ENCODE data around the gene PITRM1.

PITRM1 gene

DNA sequence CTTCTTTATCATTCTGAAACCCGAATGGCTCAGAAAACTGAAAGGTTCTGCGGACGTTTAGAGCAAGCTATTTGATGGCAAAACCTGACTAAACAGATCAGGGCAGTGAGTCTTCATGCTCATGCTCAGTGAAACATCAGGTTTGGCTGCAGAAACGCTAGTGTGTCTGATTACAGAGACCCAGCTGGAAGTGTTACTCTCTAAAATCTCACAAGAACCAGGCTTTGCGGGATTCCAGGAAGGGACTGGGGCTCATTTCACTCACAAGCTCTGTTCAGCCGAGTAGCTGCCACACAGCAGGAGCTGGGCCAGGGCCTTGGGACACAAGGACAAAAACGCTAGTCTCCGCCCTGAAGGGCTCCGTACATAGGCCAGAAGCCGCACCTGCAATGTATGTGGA lies 2.9 kb downstream of the PITRM1 start:
- no peak for DNase-seq (ENCODE audit: low read depth, low spot score)
- H3K27ac ChIP-seq: no peak overlapping the region

DNA sequence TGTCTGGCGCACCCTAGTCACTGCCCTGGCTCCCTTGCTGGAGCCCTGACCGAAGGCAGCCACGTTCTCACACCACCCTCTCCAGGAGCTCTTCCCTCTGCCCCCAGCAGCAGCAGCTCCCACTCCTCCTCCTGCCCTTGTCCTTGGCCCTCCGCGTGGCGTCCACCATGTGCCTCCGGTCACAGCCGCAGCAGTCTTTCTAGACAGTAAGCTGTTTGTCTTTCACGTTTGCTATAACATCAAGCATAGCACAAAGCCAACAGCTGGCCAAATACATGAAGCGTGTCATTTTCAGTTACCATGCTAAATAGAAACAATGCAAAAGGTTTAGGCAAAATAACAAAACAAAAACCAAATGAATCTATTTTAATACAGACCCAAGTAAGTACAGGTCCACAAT lies 3.3 kb downstream of the PITRM1 start:
- H3K27ac ChIP-seq: no peak overlapping the region
- DNase-seq (ENCODE audit: low read depth, low spot score): no peak

DNA sequence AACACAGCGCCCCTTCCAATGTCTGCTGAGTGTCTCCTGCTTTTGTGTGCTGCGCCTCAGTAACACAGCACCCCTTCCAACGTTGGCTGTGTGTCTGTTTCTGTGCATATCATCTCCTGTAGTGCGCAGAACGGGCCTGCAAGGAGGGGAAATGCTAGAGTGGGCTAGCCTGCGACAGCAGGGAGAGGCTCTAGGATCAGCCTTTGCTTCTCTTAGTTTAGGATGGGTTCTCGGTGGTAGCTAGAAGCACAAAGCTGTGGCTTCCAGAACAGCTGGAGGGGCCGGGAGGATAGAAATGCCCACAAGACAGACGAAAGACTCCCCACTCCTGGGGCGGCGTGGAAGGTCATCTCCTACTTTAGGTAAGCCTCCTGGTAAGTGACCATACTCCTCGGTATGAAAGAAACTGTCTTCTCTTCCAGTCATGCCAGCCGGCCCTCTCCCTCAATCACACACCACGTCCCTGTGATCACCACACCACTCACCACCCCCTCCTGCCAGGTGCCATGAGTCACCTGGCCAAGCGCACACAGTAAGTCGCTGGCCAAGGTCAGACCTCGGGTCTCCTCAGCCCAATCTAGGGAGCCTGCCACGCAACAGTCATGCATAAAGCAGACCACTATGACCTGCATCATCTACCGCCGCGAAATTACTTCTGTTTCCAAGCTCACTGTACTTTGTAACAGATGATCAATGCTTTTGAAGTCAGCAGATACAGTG lies 4.8 kb downstream of the PITRM1 start:
- DNase-seq (ENCODE audit: low read depth, low spot score): no peak
- H3K27ac ChIP-seq: no peak overlapping the region

DNA sequence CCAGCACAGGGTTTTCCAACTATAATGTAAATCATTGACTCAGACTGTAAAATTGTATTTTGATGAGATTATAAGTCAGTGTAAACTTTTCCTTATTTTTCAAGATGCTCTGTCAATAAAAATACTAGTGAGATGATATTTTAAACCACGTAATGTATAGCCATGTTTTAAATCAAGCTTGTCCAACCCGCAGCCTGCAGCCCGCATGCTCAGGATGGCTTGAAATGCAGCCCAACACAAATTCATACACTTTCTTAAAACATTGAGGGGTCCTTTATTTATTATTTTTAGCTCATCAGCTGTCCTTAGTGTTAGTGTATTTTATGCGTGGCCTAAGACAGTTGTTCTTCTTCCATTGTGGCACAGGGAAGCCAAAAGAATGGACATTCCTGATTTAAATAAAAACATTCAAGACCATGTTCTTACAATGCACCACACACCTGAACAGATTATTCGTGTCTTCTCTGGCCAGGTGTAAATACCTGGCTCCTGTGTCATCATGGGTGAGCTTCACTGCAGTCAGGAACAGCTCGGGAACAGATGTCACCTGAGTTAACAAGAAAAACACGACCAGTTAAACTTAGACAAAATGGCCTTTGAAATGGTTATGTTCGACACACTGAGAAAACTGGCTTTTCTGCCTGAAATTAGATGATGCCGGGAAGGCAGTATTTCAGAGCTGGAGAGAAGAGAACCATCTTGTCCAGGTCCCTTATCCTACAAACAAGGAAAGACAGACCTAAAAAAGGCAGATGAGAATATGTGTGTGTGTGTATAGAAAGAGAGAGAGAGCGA lies 5.9 kb downstream of the PITRM1 start:
- no peak for DNase-seq (ENCODE audit: low read depth, low spot score)

DNA sequence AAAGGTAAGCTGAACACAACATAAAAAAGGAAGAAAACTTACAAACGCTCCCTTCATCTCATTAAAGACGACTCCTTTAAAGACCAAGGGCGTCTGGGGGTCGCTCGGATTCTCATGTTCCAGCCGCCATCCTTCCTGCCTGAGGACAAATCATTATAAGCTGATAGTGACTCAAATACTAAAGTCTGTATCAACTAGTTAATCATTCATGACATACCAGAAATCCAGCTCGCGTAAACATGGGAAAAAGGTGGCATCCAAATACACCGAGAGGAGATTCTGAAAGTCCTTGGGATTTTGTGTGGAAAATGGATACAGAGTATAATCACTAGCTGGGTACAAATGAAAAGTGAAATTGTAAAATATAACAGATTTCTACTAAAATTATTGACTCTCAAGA lies 7.4 kb downstream of the PITRM1 start:
- DNase-seq (ENCODE audit: low read depth, low spot score): no peak
- no peak overlapping the region for H3K27ac ChIP-seq

More for the DNA sequence above, 5.9 kb downstream of the PITRM1 start:
- H3K27ac ChIP-seq: no peak overlapping the region

DNA sequence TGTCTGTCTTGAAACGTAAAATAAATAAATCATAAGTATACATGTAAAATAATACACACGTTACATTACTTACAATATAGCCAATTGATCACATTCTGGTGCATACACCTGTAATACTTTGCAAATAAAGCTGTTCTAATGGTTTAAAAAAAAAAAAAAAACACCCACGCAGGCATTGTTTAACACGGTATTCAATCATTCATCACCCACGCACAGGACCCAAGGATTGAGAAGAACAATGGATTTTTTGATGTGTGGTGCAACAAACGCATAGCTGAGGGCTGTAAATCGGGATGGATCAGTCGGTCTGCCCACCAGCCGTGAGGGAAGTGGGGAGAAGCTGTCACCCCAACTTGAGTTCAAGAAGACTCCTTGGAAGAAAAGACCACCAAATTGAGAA lies 8.7 kb downstream of the PITRM1 start:
- no peak overlapping the region for H3K27ac ChIP-seq
- no peak for DNase-seq (ENCODE audit: low read depth, low spot score)

DNA sequence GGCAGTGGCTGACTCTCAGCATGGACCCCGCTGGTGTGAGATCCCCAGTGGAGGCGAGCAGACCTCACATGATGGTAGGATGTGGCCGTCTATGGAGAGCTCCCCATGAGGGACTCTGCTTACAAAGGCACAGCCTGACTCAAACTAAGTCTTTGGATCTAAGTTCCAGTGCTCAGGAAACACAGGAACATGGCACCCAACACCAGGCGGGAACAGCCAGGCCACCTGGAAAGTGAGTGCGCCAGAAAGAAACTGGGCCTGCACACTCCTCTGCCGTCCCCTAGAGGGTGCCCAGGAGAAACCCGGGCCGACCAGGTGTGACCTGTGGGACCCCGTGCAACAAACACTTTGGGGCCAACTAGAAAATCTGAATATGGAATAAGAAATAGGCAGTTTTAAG lies 10.0 kb downstream of the PITRM1 start:
- no peak for DNase-seq (ENCODE audit: low read depth, low spot score)
- H3K27ac ChIP-seq: no peak overlapping the region

DNA sequence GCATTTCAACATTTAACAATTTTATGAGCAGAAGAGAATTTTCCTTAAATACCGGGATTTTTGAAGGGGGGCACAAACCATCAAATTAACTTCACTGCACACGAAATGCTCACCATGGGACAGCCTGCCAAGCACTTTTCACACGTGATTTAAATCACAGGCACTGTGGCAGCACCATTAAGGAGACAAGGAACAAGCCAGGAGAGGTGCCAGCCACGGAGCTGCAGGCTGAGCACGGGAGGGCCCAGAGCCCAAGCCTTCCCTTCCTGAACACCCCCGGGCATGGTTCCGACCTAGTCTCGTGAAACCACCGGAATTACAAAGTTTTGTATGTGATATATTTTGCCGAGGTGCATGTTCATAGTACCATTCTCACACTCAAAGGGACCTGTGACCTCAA lies 13.4 kb downstream of the PITRM1 start:
- no peak for DNase-seq (ENCODE audit: low read depth, low spot score)
- no peak overlapping the region for H3K27ac ChIP-seq

GRCh38 chr10:3154666-3155065 lies 17.9 kb downstream of the PITRM1 start:
- no peak for DNase-seq (ENCODE audit: low read depth, low spot score)
- no peak overlapping the region for H3K27ac ChIP-seq

DNA sequence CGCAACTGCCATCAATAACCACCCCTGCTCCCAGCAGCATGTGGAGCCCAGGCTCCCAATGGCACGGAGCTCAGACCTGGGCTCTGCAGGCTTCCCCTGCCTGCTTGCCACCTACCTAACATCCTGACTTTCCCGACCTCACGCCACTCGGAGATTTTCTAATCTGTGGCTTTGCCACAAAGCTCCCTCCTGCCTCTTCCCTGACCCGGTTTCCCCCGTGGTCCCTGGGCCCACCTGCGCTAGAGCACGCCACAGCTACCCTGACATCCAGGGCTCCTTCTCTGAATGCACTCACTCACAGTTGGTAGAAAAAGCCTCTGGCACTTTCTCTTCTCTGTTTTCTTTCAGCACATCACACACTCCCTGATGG lies 20.0 kb downstream of the PITRM1 start:
- DNase-seq (ENCODE audit: low read depth, low spot score): no peak
- no peak overlapping the region for H3K27ac ChIP-seq

GRCh38 chr10:3151889-3152565 lies 20.6 kb downstream of the PITRM1 start:
- no peak for DNase-seq (ENCODE audit: low read depth, low spot score)
- no peak overlapping the region for H3K27ac ChIP-seq

GRCh38 chr10:3150961-3151360 lies 21.6 kb downstream of the PITRM1 start:
- no peak for DNase-seq (ENCODE audit: low read depth, low spot score)

DNA sequence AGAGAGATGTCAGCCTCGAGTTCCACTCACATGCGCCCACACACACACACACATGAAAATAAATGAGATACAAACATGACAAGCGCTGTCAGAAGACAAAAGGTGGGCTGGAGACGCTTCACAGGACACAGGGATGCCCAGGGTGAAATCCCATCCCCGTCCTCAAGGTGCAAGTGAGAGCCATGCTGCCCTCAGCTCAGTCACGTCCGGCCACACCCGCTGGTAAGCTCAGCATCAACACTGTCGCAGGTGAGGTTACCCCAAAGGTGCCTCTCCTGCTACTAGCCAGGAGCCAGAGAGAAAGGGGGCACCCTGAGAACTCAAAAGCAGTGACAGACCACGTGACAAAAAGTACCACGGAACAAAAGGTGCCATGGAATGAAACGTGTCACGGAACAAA lies 22.2 kb downstream of the PITRM1 start:
- DNase-seq (ENCODE audit: low read depth, low spot score): no peak
- no peak overlapping the region for H3K27ac ChIP-seq

More at GRCh38 chr10:3150961-3151360, 21.6 kb downstream of the PITRM1 start:
- no peak overlapping the region for H3K27ac ChIP-seq

GRCh38 chr10:3149918-3150317 lies 22.7 kb downstream of the PITRM1 start:
- no peak overlapping the region for H3K27ac ChIP-seq
- no peak for DNase-seq (ENCODE audit: low read depth, low spot score)

GRCh38 chr10:3148994-3149393 lies 23.6 kb downstream of the PITRM1 start:
- DNase-seq (ENCODE audit: low read depth, low spot score): no peak

DNA sequence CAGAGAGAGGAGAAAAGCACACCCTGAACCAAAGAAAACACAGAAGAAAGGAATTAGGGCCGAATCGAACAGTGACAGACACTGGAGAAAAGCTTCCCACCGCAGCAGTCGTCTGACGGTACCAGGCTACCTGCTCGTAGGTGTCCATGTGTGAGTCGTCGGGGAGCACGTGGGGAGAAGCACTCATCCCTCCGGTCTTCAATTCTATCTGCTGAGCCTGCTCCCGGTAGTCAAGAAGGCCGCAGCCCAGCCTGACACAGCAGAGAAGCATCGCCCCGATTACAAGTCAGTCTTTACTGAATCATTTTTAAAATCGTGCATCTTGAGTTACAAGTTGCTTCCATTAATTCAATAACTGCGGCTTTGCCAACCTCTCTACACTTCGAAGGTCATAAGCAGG lies 24.5 kb downstream of the PITRM1 start:
- DNase-seq (ENCODE audit: low read depth, low spot score): no peak
- H3K27ac ChIP-seq: no peak overlapping the region

More at GRCh38 chr10:3148994-3149393, 23.6 kb downstream of the PITRM1 start:
- no peak overlapping the region for H3K27ac ChIP-seq

- no peak for DNase-seq (ENCODE audit: low read depth, low spot score)
- no peak overlapping the region for H3K27ac ChIP-seq
Observed at GRCh38 chr10:3147117-3147820, 25.3 kb downstream of the PITRM1 start.

DNA sequence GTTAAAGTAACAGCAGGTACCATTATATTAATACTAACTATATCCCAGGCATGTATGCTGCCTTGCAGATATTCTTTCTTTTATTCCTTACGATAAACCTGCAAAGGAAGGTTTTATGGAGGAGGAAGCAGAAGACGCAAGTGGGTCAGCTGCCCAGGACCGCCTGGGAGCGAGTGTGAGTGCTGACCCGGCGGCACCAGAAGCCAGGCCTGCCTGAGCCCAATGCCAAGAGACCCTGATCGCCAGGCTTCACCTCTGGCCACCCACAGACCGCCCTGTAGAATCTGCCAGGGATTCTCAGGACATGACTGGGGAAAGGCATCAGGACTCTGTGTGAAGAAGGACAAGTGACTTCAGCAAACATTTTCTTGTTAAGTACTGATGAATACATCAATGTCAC lies 26.3 kb downstream of the PITRM1 start:
- H3K27ac ChIP-seq: no peak overlapping the region
- DNase-seq (ENCODE audit: low read depth, low spot score): no peak

GRCh38 chr10:3145366-3145765 lies 27.2 kb downstream of the PITRM1 start:
- DNase-seq (ENCODE audit: low read depth, low spot score): no peak

DNA sequence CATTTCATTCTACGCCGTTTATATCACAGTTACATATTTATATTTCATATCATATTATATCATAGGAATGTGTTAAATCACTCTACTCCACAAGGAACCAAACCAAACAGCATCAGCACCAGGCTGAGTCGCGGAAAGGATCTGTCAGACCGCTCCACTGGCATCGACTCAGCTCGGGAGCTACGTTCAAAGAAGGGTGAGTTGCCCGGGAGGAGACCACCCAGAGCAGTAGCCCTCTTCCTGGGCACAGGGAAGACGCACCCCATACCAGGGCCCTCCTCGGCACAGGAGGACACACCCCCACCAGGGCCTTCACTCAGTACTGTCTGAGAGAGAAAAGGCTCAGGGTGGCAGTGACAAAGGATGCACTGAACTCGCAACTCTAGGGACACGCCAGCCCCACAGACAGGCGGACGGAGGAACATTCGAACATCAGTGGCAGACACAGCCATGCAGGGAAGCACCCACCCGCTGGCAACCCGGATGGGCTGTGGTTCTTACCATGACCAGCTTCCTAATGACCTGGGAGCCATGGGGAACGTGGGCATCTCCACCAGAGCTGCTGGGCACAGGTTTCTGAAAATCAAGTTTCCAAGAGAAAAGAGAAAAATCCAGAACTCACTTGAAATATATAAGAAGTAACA lies 28.7 kb downstream of the PITRM1 start:
- H3K27ac ChIP-seq: no peak overlapping the region
- DNase-seq (ENCODE audit: low read depth, low spot score): no peak

More at GRCh38 chr10:3145366-3145765, 27.2 kb downstream of the PITRM1 start:
- no peak overlapping the region for H3K27ac ChIP-seq

Data from epithelial cell of prostate (primary cell).